HFFc6 (cell line): Measurements from ENCODE around the gene ESPN. TPM values are rescaled to one million over a fixed set of nuclear protein-coding genes. Genes with fewer than 3 reads are reported as not detected.

Experiments used
- DNase-seq: peaks from one replicate; pipeline ENCODE4 v3.0.0-alpha.2; 2018
- H3K27ac Mint-ChIP-seq: 2 replicates; pipeline ENCODE4 v1.8.0; 2020; ENCODE audit warnings: mild to moderate bottlenecking, mixed read lengths
- H3K27me3 Mint-ChIP-seq: 2 replicates; pipeline ENCODE4 v1.8.0; 2021; ENCODE audit warnings: mild to moderate bottlenecking, moderate library complexity, mixed read lengths; ENCODE audit not compliant: insufficient read depth
- H3K36me3 Mint-ChIP-seq: 2 replicates; pipeline ENCODE4 v1.8.0; 2021; ENCODE audit warnings: low read depth, mixed read lengths
- H3K4me1 Mint-ChIP-seq: 2 replicates; pipeline ENCODE4 v1.8.0; 2020; ENCODE audit warnings: low read depth, mixed read lengths
- H3K4me3 Mint-ChIP-seq: 2 replicates; pipeline ENCODE4 v1.8.0; 2020; ENCODE audit warnings: mild to moderate bottlenecking, moderate library complexity, mixed read lengths
- H3K9me3 Mint-ChIP-seq: 2 replicates; pipeline ENCODE4 v1.8.0; 2020; ENCODE audit warnings: mild to moderate bottlenecking, mixed read lengths
- microRNA-seq: library from miRNA; unstranded; fragments of <30 nt; microRNA quantifications from one replicate; pipeline ENCODE4, GENCODE V29; 2019
- total RNA-seq, 6 experiments: library from RNA; stranded (reverse); fragmentation: NEBNext Ultra II Directional; extraction: Animal tissue kit (Norgen Biotek cat#: 25700); gene quantifications; 2 replicates in 1 of 6; 3 replicates in 5 of 6; pipeline ENCODE4 v1.2.3, GENCODE V29; 2021
- TF ChIP-seq, protein P1 (sequence below): fragments of 200-600 bp; sonication (generic); IDR thresholded peaks from 2 replicates; pipeline ENCODE4 v1.5.0; 2021; ENCODE audit warnings: antibody characterized with exemption, mild to moderate bottlenecking

Gene ESPN
- total RNA-seq, 6 experiments from 2014 or later: not detected

DNA sequence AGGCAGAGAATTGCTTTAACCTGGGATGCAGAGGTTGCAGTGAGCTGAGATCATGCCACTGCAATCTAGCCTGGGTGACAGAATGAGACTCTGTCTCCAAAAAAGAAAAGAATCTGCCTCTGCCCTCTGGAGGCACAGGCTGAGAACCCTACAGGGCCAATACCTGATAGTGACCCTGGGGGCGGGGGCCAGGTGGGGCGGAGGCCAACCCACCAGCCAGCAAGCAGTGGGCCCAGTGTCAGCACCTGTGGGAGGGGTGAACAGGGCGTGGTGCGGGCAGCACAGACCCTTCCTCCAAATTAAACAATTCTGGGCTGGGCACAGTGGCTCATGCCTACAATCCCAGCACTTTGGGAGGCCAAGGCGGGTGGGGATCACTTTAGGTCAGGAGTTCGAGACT lies 85.9 kb downstream of the ESPN start:
- H3K9me3 Mint-ChIP-seq: no peaks in the 10 kb centered on the region
- H3K4me3 Mint-ChIP-seq: no peak overlapping the region
- H3K36me3 Mint-ChIP-seq: no peaks in the 10 kb centered on the region
- TF ChIP-seq, protein P1, sequence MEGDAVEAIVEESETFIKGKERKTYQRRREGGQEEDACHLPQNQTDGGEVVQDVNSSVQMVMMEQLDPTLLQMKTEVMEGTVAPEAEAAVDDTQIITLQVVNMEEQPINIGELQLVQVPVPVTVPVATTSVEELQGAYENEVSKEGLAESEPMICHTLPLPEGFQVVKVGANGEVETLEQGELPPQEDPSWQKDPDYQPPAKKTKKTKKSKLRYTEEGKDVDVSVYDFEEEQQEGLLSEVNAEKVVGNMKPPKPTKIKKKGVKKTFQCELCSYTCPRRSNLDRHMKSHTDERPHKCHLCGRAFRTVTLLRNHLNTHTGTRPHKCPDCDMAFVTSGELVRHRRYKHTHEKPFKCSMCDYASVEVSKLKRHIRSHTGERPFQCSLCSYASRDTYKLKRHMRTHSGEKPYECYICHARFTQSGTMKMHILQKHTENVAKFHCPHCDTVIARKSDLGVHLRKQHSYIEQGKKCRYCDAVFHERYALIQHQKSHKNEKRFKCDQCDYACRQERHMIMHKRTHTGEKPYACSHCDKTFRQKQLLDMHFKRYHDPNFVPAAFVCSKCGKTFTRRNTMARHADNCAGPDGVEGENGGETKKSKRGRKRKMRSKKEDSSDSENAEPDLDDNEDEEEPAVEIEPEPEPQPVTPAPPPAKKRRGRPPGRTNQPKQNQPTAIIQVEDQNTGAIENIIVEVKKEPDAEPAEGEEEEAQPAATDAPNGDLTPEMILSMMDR: no peak
- DNase-seq: no peak
- H3K27ac Mint-ChIP-seq: no peak overlapping the region
- H3K4me1 Mint-ChIP-seq: peaks cover 2% of the 10 kb centered on the region
- peaks cover 6% of the 10 kb centered on the region; the same call in 1 of the 2 replicates for H3K27me3 Mint-ChIP-seq

Small RNA genes lying within 50 kb of the gene (microRNA-seq; reads per million reads assigned to microRNA genes)
- gene MIR4252: not detected

Other genes starting within 250 kb of the ESPN start
- gene CHD5, start 244.5 kb upstream of the ESPN start, total RNA-seq: under 1 TPM in 4 of 6 experiments, not detected in 2; 0.05 to 0.36 (median 0.16) TPM
- 100 to 1,000 TPM; 233 to 341 (median 324) TPM for gene RPL22, start 225.2 kb upstream of the ESPN start, total RNA-seq
- gene RNF207, start 218.7 kb upstream of the ESPN start, total RNA-seq: 1 to 10 TPM; 2.0 to 5.2 (median 2.9) TPM
- 100 to 1,000 TPM in 2 of 6 experiments, 10 to 100 TPM in 4; 89.8 to 116 (median 96.0) TPM for gene ICMT, start 188.8 kb upstream of the ESPN start, total RNA-seq
- gene HES3, start 180.6 kb upstream of the ESPN start, total RNA-seq: not detected
- 1 to 10 TPM; 6.0 to 7.9 (median 7.2) TPM for gene GPR153, start 163.7 kb upstream of the ESPN start, total RNA-seq
- gene ACOT7, start 31.0 kb upstream of the ESPN start, total RNA-seq: 100 to 1,000 TPM; 103 to 125 (median 111) TPM
- gene HES2, start 4.9 kb upstream of the ESPN start, total RNA-seq: under 1 TPM in 4 of 6 experiments, not detected in 2; 0.14 to 0.35 (median 0.30) TPM
- 1 to 10 TPM; 1.8 to 3.2 (median 2.7) TPM for gene TNFRSF25, start 41.4 kb downstream of the ESPN start, total RNA-seq
- gene PLEKHG5, start 66.9 kb downstream of the ESPN start, total RNA-seq: 1 to 10 TPM; 6.4 to 7.2 (median 6.6) TPM
- gene NOL9, start 129.7 kb downstream of the ESPN start, total RNA-seq: 10 to 100 TPM; 26.4 to 36.4 (median 33.4) TPM
- not detected for gene TAS1R1, start 130.5 kb downstream of the ESPN start, total RNA-seq
- gene ZBTB48, start 155.2 kb downstream of the ESPN start, total RNA-seq: 10 to 100 TPM; 10.0 to 15.1 (median 11.3) TPM
- gene KLHL21, start 178.1 kb downstream of the ESPN start, total RNA-seq: 10 to 100 TPM; 21.1 to 31.5 (median 22.6) TPM
- 10 to 100 TPM; 18.0 to 19.9 (median 19.0) TPM for gene PHF13, start 189.0 kb downstream of the ESPN start, total RNA-seq
- 10 to 100 TPM; 12.9 to 18.2 (median 16.2) TPM for gene THAP3, start 200.1 kb downstream of the ESPN start, total RNA-seq